ENCODE data around the gene PITPNM1.

PITPNM1 gene

DNA sequence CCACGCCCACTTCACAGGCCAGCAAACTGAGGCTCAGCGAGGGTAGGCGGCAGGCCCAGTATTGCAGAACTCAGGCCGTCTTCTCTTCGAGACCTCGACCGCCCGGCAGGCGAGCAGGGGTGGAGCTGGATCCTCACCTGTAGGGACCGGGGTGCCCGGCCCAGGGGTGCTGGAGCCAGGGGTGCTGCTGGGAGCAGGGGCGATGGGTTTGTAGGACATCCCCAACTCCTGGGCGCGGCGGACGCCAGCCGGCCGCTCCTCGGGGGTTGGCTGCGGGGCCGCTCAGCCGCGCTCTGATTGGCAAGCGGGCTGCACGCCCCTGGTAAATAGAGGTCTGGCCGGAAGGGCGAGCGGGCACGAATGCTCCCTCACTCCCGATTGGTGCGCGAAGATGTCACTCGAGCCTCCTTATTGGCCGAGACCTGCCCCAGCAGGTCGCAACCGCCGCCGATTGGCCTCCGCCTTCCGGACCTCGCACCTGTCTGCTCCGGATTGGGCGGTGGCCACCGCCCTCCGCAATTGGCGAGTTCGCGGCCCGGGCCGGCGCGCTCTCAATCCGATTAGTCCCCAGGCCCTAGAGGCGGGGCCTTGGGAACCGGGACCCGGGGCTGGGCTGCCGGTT lies 2.8 kb upstream of the PITPNM1 start, which contains the start of gene CDK2AP2:
CDK2AP2 (minus strand) TSS at position 299 of the 622 bp plus-strand sequence; CDS start at position 219, 80 bp downstream.
- FAIRE-seq, result peak; percentile 100
- TF ChIP-seq POLR2A (IDR thresholded peaks at IDR 0.05; ENCODE audit: low read depth, low read length) (peak; percentile 86), POLR2AphosphoS5 (IDR thresholded peaks at IDR 0.05; ENCODE audit: low read depth, low read length) (no peak; the same call in 1 of the 2 replicates), TAF1 (IDR thresholded peaks at IDR 0.05; ENCODE audit: borderline replicate concordance, low read depth, low read length) (no peak)
- peak; percentile 98 for DNase-seq (ENCODE audit: insufficient read length)

DNA sequence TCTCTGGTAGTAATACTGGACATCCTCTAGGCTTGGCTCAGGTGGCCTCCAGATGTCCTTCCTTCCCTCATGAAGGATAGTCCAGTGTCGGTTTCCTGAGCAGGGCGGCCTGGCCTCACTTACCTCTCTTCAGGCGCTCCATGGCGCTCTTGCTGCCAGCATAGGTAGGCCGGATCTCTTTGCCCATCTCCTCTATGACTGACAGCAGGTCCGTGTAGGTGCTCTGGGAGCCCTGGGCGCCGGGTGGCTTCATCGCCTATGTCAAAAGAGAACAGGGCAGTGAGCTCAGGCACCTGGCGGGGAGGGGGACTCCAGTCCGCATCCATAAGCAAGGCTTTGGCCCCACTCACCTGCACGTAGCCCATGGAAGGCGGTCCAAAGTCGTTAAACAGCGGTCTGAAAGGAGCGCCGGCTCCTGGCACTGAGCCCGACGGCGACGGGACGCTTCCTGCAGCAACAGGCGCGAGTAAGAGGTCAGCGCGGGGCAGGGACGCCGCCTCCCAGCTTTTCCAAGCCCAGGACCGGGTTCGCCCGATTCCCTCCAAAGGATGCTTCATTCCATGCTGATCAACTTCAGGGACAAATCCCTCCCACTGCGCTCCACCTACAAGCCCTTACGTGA lies 2.2 kb upstream of the PITPNM1 start:
- no peak for TF ChIP-seq POLR2A (IDR thresholded peaks at IDR 0.05; ENCODE audit: low read depth, low read length)
- no peak for TF ChIP-seq TAF1 (IDR thresholded peaks at IDR 0.05; ENCODE audit: borderline replicate concordance, low read depth, low read length)
- no peak for FAIRE-seq
- no peak for DNase-seq (ENCODE audit: insufficient read length)

DNA sequence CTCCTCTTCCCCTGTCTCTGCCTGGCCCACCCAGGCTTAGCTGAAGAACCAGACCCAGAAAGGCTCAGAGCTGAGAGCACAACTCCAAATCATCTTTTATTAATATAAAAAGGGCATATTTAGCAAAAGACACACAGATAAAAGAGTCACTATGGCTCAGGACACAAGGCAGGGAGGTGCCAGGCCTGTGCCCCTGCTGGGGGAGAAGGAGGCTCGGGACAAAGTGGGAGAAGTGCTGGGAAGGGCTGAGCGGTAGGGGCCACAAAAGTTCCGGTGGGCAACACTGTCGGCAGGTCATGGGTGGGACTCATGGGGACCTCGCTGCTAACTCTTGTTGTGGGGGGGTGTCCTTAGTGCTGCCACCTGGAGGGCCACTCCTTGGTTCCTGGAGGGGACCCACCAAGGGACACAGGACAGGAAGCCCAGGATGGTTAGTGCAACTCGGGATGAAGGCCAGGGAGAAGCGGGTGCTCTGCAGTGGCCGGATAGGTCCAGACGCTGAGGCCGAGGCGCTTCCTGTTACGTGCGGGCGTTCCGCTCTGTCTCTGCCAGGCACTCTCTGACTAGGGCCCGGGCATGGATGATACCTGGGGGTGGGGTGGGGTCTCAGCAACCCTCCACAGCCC lies 1.4 kb upstream of the PITPNM1 start:
- no peak for FAIRE-seq
- DNase-seq (ENCODE audit: insufficient read length), result no peak
- TF ChIP-seq POLR2AphosphoS5 (IDR thresholded peaks at IDR 0.05; ENCODE audit: low read depth, low read length) (no peak), TAF1 (IDR thresholded peaks at IDR 0.05; ENCODE audit: borderline replicate concordance, low read depth, low read length) (no peak), POLR2A (IDR thresholded peaks at IDR 0.05; ENCODE audit: low read depth, low read length) (no peak)

DNA sequence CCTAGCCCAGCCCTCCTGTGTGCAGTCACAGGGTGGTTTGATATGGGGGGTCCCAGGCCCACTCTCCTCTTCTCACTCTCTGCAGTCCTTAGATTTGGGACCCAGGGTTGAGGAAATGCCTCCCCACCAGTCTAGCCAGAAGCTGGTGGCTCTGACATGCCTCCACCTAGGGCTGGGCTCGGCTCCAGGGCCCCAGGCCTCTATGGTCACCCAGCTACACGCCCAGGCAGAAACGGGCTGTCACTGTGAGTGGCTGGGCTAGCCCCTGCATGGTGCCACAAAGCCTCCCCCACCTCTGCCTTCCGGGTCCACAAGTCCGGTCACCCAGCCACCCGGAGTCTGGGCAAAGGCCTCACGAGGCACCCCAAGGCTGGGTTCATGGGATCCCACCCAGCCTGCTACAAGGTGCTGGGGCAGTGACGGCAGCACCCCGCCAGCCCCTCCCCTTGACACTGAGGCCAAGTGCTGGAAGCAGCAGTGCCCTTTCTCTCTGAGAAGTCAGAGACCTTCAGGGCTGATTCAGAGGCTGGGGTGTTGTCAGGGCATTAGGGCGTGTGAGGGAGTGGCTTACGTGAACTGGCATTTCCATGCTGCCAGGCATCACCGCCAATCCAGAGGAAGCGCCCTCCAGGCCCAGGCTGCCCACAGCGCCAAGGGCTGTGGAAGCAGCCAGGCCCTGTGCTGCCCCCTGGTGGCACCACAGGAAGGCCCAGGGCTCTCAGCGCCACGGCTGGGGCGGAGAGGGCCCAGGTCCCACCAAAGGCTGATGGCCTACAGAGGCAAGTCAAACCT lies 638 bp upstream of the PITPNM1 start:
- DNase-seq (ENCODE audit: insufficient read length) (peak; percentile 82), FAIRE-seq (peak; percentile 96)
- no peak for TF ChIP-seq POLR2A (IDR thresholded peaks at IDR 0.05; ENCODE audit: low read depth, low read length)
- no peak for TF ChIP-seq POLR2AphosphoS5 (IDR thresholded peaks at IDR 0.05; ENCODE audit: low read depth, low read length)
- no peak for TF ChIP-seq TAF1 (IDR thresholded peaks at IDR 0.05; ENCODE audit: borderline replicate concordance, low read depth, low read length)

DNA sequence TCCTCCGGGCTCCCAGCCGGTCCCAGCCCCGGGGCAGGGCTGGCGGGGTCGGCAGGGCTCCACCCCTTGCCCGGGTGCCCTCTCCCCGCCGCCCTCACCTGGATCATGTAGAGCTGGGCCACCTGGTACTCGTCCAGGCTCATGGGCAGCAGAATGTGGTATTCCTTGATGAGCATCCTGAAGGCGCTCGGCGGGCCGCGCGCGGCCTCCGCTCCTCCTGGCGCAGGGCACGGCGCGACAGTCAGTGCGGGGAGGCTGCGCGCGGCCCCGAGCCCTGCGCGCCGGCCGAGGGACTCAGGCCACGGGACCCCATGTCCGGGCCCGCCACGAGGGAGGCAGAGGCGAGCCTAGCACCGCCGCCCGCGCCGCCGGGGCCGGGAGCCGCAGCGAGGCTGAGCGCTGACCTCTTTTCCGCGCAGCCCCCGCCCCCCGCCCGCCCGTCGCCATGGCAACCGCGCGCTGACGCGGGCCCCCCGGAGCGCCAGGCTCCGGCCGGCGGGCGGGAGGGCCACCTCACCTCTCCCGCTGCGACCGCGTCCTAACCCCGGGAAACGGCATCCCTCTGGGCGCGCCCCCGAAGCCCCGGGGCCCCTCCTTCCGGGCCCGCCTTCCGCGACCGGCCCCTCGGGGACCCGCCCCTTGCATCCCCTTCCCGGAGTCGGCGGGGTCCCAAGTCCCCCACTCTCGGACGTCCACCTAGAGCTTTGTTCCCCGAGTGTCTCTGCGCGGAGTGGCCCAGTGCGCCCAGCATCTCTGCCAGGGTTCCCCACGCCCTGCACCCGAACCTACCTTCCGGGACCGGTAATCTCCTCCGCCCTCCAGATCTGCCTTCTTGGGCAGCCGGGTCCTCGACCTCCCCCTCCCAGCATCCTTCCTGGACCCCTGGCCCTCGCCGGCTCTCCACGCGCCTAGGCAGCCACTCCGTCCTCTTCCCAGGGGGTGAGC lies 886 bp downstream of the PITPNM1 start:
- TF ChIP-seq TAF1 (IDR thresholded peaks at IDR 0.05; ENCODE audit: borderline replicate concordance, low read depth, low read length) (no peak), POLR2A (IDR thresholded peaks at IDR 0.05; ENCODE audit: low read depth, low read length) (no peak), POLR2AphosphoS5 (IDR thresholded peaks at IDR 0.05; ENCODE audit: low read depth, low read length) (no peak)
- DNase-seq (ENCODE audit: insufficient read length) (no peak), FAIRE-seq (no peak)

DNA sequence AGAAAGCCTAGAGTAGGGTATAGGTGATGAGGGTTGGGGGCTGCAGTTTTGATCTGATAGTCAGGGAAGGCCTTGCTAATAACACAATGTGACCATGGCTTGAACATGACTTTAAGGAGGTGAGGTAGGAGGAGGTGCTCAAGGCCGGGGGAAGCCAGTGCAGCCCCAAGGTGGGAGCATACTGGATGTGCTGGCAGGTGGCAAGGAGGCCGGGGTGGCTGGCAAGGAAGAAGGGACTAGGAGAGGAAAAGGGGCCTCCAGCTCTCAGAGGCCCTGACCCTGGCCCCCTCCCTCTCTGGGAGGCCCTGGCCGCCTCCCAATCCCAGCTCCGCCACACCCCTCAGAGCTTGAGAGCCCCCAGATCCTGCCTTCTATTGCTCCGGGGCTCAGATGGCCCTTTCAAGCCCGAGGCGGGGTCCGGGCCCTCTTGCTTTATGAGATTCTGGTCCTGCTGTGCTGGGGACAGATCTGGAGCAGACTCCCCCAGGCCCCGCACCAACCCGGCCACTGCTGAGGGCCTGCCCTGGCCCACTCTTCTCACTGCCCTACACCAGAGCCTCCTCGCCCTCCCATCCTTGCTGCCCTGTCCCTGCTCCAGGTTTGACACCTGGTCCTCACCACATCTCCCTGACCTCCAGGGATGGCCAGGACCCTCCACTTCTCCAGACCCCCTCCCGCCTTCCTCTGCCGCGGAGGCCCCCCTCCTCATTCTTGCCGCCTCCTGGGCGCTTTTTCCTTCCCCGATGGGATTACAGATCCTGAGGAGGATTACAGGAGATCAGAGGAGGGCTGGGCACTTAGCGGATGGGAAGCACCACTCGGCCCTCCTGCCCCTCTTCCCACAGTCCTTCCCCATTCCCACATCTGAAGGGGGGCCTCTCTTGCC lies 1.8 kb downstream of the PITPNM1 start:
- TF ChIP-seq POLR2AphosphoS5 (IDR thresholded peaks at IDR 0.05; ENCODE audit: low read depth, low read length) (no peak), POLR2A (IDR thresholded peaks at IDR 0.05; ENCODE audit: low read depth, low read length) (no peak), TAF1 (IDR thresholded peaks at IDR 0.05; ENCODE audit: borderline replicate concordance, low read depth, low read length) (no peak)
- no peak for DNase-seq (ENCODE audit: insufficient read length)

DNA sequence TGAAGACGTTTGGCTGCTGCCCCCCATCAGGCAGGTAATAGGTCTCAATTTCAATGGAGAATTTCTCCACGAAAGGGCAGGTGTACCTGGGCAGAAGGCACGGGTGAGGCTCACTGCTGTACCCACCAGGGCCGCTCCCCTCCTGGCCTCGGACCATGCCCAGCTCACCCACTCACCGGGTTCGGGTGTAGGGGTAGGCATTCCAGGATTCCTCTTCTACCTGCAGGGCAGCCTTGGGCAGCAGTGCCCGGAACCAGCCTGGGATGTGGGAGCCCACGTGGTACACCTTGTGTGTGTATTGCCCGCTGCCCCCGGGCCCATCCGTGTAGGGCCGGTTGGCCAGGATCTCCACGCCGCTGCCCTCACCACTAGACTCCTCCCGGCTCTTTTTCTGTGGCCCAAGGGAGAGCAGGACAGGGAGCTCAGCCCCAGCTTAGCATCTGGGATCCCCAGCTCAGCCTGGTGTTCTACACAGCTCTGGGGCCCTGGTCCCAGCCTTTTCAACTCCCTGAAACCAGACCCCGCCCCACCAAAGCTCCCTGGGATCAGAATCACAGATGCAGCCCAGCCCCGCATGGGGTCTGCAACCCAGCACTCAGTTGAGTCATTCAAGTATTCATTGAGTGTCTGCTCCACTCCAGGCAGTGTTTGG lies 2.7 kb downstream of the PITPNM1 start:
- DNase-seq (ENCODE audit: insufficient read length) (no peak), FAIRE-seq (no peak)
- TF ChIP-seq POLR2AphosphoS5 (IDR thresholded peaks at IDR 0.05; ENCODE audit: low read depth, low read length) (no peak), POLR2A (IDR thresholded peaks at IDR 0.05; ENCODE audit: low read depth, low read length) (no peak), TAF1 (IDR thresholded peaks at IDR 0.05; ENCODE audit: borderline replicate concordance, low read depth, low read length) (no peak)

More for the DNA sequence above, 1.8 kb downstream of the PITPNM1 start:
- no peak for FAIRE-seq

DNA sequence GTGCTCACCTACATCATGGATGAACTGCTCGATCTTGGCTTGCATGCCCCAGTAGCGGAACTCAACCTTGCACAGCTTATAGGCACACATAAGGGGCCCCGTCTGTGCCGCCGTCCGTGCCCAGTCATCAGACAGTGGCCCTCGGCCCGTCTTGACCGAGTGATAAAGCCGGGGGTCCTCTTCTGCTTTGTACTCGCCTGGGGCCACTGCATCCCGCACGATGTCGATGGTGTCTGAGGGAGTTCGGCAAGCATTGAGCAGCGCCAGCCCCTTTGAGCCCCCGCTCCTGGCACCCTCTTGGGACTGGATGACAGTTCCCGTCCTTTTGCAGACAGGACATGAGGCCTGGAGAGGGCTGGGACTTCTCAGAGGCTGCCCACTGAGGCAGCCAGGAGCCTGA lies 3.3 kb downstream of the PITPNM1 start:
- FAIRE-seq, result no peak
- no peak for TF ChIP-seq TAF1 (IDR thresholded peaks at IDR 0.05; ENCODE audit: borderline replicate concordance, low read depth, low read length)
- DNase-seq (ENCODE audit: insufficient read length), result no peak

DNA sequence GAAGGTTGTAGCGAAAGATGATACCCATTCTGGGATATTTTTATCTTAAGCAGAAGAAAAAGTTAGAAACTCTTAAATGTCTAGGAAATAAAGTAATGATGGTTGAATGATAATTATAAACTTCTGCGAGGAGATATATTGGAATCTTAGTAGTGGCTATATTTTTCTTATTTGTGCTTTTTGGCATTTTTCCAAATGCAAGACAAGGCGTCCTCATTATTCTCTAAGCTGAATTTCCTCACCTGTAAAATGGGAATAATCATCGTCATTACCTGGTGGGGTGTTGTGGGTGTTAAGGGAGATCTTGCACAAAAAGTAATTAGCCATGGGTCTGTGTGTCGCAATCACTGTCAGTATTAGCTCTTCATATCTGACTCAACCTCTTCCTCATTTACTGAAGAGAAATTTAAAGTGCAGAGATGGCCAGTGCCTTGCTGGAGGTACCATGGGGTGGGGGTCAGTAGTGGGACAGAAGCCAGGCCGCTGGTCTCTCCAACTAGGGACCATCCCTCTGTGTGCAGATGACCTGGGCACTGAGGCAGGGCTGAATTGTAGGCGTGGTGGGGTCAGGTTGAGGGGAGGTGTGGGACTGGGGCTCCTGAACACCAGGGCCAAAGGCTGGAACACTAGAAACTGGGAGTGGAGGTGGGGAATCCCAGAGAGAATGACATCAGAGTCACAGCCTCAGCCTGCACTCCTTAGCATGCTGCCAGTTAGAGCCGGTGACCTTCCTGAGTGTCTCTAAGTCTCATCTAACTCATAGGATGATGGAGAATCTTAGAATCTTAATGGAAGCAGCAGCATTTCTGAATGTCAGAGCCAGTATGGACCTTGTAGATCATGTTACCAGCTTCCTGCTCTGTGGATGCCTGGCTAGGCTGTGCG lies 4.1 kb downstream of the PITPNM1 start:
- FAIRE-seq (peak; percentile 9), DNase-seq (ENCODE audit: insufficient read length) (no peak)
- TF ChIP-seq POLR2A (IDR thresholded peaks at IDR 0.05; ENCODE audit: low read depth, low read length) (no peak), TAF1 (IDR thresholded peaks at IDR 0.05; ENCODE audit: borderline replicate concordance, low read depth, low read length) (no peak), POLR2AphosphoS5 (IDR thresholded peaks at IDR 0.05; ENCODE audit: low read depth, low read length) (no peak)

Data from GM12892 (cell line).